ENCODE measurements around the gene MVK. TPM values are rescaled to one million over a fixed set of nuclear protein-coding genes. Genes with fewer than 3 reads are reported as not detected.

Gene MVK
- total and polyA plus RNA-seq, 2 donors from 2014 or later = 40.0 to 48.1 TPM

GRCh38 chr12:109638735-109639134, 65.1 kb downstream of the MVK start:
- FAIRE-seq = no peak
- intact Hi-C loops (cut with DNase I) = no loop called here
- H3K4me1 ChIP-seq (ENCODE audit: control insufficient read depth in 2 of 3, insufficient read depth in 2 of 3, low read depth in 1 of 3, low read length in 3 of 3) = no peaks in the 10 kb centered on the region

GRCh38 chr12:109639151-109639872, 65.7 kb downstream of the MVK start:
- FAIRE-seq (no peak), DNase-seq (no peak)
- Histone ChIP-seq H3K4me1 (ENCODE audit: control insufficient read depth in 2 of 3, insufficient read depth in 2 of 3, low read depth in 1 of 3, low read length in 3 of 3) (no peaks in the 10 kb centered on the region), H3K9ac (ENCODE audit: low read length in 3 of 3) (no peak overlapping the region), H3K9me3 (ENCODE audit: control insufficient read depth in 2 of 3, insufficient read depth in 1 of 3, low read length in 3 of 3) (peaks cover 0 to 2% (median 0%) of the 10 kb centered on the region in 3 donors), H3K4me3 (ENCODE audit: low read length in 3 of 3) (no peak overlapping the region), H3K27ac (ENCODE audit: low read depth in 2 of 2, low read length in 2 of 2) (no peak overlapping the region), H3K36me3 (ENCODE audit: control insufficient read depth in 2 of 3, insufficient read depth in 3 of 3, low read length in 3 of 3) (no peaks in the 10 kb centered on the region), H3K27me3 (ENCODE audit: control insufficient read depth, insufficient read depth, low read length) (no peaks in the 10 kb centered on the region)
- intact Hi-C loops (cut with DNase I) = no loop called here
- TF ChIP-seq, protein P1, sequence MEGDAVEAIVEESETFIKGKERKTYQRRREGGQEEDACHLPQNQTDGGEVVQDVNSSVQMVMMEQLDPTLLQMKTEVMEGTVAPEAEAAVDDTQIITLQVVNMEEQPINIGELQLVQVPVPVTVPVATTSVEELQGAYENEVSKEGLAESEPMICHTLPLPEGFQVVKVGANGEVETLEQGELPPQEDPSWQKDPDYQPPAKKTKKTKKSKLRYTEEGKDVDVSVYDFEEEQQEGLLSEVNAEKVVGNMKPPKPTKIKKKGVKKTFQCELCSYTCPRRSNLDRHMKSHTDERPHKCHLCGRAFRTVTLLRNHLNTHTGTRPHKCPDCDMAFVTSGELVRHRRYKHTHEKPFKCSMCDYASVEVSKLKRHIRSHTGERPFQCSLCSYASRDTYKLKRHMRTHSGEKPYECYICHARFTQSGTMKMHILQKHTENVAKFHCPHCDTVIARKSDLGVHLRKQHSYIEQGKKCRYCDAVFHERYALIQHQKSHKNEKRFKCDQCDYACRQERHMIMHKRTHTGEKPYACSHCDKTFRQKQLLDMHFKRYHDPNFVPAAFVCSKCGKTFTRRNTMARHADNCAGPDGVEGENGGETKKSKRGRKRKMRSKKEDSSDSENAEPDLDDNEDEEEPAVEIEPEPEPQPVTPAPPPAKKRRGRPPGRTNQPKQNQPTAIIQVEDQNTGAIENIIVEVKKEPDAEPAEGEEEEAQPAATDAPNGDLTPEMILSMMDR (IDR thresholded peaks at IDR 0.05; ENCODE audit: borderline replicate concordance, extremely low read depth, insufficient read depth) = no peak

More at GRCh38 chr12:109638735-109639134, 65.1 kb downstream of the MVK start:
- Histone ChIP-seq H3K36me3 (ENCODE audit: control insufficient read depth in 2 of 3, insufficient read depth in 3 of 3, low read length in 3 of 3) (no peaks in the 10 kb centered on the region), H3K9me3 (ENCODE audit: control insufficient read depth in 2 of 3, insufficient read depth in 1 of 3, low read length in 3 of 3) (peaks cover 0 to 2% (median 0%) of the 10 kb centered on the region in 3 donors), H3K27ac (ENCODE audit: low read depth in 2 of 2, low read length in 2 of 2) (no peak overlapping the region), H3K9ac (ENCODE audit: low read length in 3 of 3) (no peak overlapping the region), H3K4me3 (ENCODE audit: low read length in 3 of 3) (no peak overlapping the region), H3K27me3 (ENCODE audit: control insufficient read depth, insufficient read depth, low read length) (no peaks in the 10 kb centered on the region)
- DNase-seq = no peak
- TF ChIP-seq, protein P1 (IDR thresholded peaks at IDR 0.05; ENCODE audit: borderline replicate concordance, extremely low read depth, insufficient read depth) = no peak

- Histone ChIP-seq H3K27me3 (ENCODE audit: control insufficient read depth, insufficient read depth, low read length) (no peaks in the 10 kb centered on the region), H3K27ac (ENCODE audit: low read depth in 2 of 2, low read length in 2 of 2) (no peak overlapping the region), H3K9ac (ENCODE audit: low read length in 3 of 3) (no peak overlapping the region), H3K4me1 (ENCODE audit: control insufficient read depth in 2 of 3, insufficient read depth in 2 of 3, low read depth in 1 of 3, low read length in 3 of 3) (no peaks in the 10 kb centered on the region), H3K4me3 (ENCODE audit: low read length in 3 of 3) (no peak overlapping the region), H3K36me3 (ENCODE audit: control insufficient read depth in 2 of 3, insufficient read depth in 3 of 3, low read length in 3 of 3) (no peaks in the 10 kb centered on the region), H3K9me3 (ENCODE audit: control insufficient read depth in 2 of 3, insufficient read depth in 1 of 3, low read length in 3 of 3) (no peaks in the 10 kb centered on the region)
- DNase-seq (peak in 1 of 5 donors; percentile 44), FAIRE-seq (no peak)
- intact Hi-C loops (cut with DNase I) = no loop called here
- TF ChIP-seq, protein P1 (IDR thresholded peaks at IDR 0.05; ENCODE audit: borderline replicate concordance, extremely low read depth, insufficient read depth) = no peak
Measured at GRCh38 chr12:109640961-109641360, 67.4 kb downstream of the MVK start.
